ENCODE data around the gene SMIM45.

GRCh38 chr22:41904450-41905410 lies 47.2 kb upstream of the SMIM45 start:
- TF ChIP-seq CTCF (IDR thresholded peaks at IDR 0.05; ENCODE audit: poor library complexity, severe bottlenecking) (no peak), REST (IDR thresholded peaks at IDR 0.05; ENCODE audit: borderline replicate concordance) (no peak), POLR2AphosphoS5 (IDR thresholded peaks at IDR 0.05) (no peak), EZH2 (IDR thresholded peaks at IDR 0.05; ENCODE audit: borderline replicate concordance, insufficient read depth, low read length, poor library complexity, severe bottlenecking) (no peak), TAF1 (IDR thresholded peaks at IDR 0.05; ENCODE audit: low read depth) (no peak), SMC3 (conservative IDR thresholded peaks at IDR 0.05; ENCODE audit: poor library complexity) (no peak), EP300 (conservative IDR thresholded peaks at IDR 0.05; ENCODE audit: poor library complexity, severe bottlenecking) (no peak), RAD21 (conservative IDR thresholded peaks at IDR 0.05) (no peak), MXI1 (conservative IDR thresholded peaks at IDR 0.05; ENCODE audit: poor library complexity, severe bottlenecking) (no peak)

All from neural cell (in vitro differentiated cells).